Large intestine (tissue), 3 donors: ENCODE measurements around the gene PHLDB1. TPM values are rescaled to one million over a fixed set of nuclear protein-coding genes. Genes with fewer than 3 reads are reported as not detected.

Source experiments
- DNase-seq, 2 donors: peaks; one replicate each; pipeline versions ENCODE4 v3.0.0 to v3.0.0-alpha.2; 2013
- H3K27ac ChIP-seq: one replicate; pipeline ENCODE4 v1.5.1; 2013; ENCODE audit warnings: low read length
- H3K27me3 ChIP-seq: 2 replicates; pipeline ENCODE4 v1.6.1; 2013; ENCODE audit warnings: low read length; ENCODE audit not compliant: control insufficient read depth, insufficient read depth
- H3K36me3 ChIP-seq: 2 replicates; pipeline ENCODE4 v1.6.1; 2013; ENCODE audit warnings: low read length; ENCODE audit not compliant: control insufficient read depth, insufficient read depth
- H3K4me1 ChIP-seq: one replicate; pipeline ENCODE4 v1.6.1; 2013; ENCODE audit warnings: low read length; ENCODE audit not compliant: control insufficient read depth, insufficient read depth
- H3K4me3 ChIP-seq: one replicate; pipeline ENCODE4 v1.5.1; 2013; ENCODE audit warnings: low read length
- H3K9me3 ChIP-seq: one replicate; pipeline ENCODE4 v1.6.1; 2013; ENCODE audit warnings: mild to moderate bottlenecking, low read depth, low read length, moderate library complexity; ENCODE audit not compliant: control insufficient read depth
- WGBS: methylation state at CpG from one replicate; pipeline ENCODE4 v1.1.5; 2013; ENCODE audit warnings: low lambda C conversion rate; ENCODE audit not compliant: insufficient coverage; 5-methylcytosine and 5-hydroxymethylcytosine counted together
- polyA plus RNA-seq: library from polyadenylated mRNA; unstranded; fragments of 120-200 nt; gene quantifications from one replicate; pipeline ENCODE4 v1.2.1, GENCODE V29; 2013

The PHLDB1 gene
- polyA plus RNA-seq, 1 donor: 42.1 TPM

DNA sequence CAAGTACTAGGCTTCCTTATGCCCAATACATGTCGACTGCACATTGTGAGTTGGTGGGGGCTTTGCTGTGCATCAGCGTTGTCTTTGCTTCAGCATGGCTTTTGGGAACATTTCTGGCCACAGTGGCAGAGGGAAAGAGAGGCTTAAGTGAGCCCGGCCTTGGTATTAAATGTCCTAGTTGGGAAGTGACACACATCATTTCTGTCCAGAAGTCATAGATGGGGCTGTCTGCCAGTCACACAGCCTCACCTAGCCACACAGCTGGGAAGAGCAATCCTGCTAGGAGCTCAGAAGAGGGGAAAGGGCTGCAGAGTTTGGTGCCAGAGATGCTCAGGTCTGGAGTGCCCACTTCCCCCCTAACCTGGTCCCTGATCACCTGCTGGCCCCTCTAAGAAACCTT is 44.4 kb downstream of the PHLDB1 start:
- Histone ChIP-seq H3K4me1 (peaks cover 11% of the 10 kb centered on the region), H3K36me3 (peaks cover 34% of the 10 kb centered on the region)
- no CpG with 5 or more reads among the region's 3 CpGs for WGBS

DNA sequence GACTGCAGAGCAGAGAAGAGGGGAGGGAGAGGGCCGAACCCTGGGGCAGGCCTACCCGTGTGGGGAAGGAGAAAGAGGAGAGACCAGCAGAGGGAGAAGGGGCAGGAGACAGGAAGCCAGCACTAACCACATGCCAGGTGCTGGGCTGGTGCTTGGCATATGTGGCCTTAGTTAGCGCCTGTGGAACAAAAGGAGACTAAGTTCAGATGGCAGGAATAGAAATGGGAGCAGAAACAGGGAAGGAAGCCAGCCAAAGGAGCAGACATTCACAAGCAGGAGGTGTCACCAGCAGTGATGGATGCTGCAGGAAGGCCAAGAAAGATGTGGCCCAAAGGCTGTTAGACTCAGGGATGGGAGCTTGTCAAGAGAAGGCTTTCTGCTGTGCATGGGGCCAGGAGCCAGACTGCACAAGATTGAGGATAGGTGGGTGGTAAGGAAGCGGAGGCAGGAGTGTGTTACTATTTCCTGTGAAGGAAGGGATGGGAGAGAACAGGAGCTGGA is 45.3 kb downstream of the PHLDB1 start:
- DNase-seq: no peak
- H3K4me3 ChIP-seq: no peak overlapping the region
- H3K9me3 ChIP-seq: no peaks in the 10 kb centered on the region
- H3K27me3 ChIP-seq: no peaks in the 10 kb centered on the region
- H3K27ac ChIP-seq: no peak overlapping the region
- no CpG with 5 or more reads among the region's 4 CpGs for WGBS
- peaks cover 37% of the 10 kb centered on the region for H3K36me3 ChIP-seq
- H3K4me1 ChIP-seq: peaks cover 11% of the 10 kb centered on the region

More for the DNA sequence above, 44.4 kb downstream of the PHLDB1 start:
- DNase-seq: no peak
- H3K27me3 ChIP-seq: no peaks in the 10 kb centered on the region
- no peaks in the 10 kb centered on the region for H3K9me3 ChIP-seq
- H3K4me3 ChIP-seq: no peak overlapping the region
- no peak overlapping the region for H3K27ac ChIP-seq

DNA sequence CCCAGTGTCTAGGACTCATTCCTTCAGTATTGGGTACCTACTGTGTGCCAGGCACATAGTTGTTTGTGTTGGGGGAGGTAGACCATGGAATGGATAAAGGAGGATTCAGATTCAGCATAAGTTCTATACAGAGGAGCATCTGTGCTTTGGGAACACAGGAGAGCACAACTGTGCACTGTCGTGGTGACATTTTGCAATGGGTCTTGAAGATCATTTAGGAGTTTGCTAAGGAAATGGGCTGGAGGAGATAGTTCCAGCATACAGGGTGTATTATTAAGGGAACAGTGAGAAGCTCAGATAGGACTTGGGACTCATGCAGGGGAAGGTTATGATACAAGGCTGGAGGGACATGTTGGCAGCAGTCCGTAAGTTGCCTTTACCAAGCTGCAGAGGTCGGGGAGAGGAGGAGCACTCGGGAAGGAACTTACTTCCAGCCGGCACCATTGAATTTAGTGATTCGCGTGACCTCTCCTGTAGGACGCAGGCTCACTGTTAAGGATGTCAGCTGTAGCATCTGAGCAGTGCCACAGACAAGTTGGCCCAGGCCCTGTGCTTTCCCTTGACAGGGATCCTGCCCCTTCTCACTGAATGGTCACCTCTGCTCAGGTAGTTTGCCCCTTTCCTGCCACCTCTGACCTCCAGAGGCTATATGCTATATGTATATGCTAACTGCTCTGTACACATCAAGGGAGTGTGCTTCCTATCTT is 46.4 kb downstream of the PHLDB1 start:
- no CpG with 5 or more reads among the region's 8 CpGs for WGBS
- no peak overlapping the region for H3K27ac ChIP-seq
- H3K27me3 ChIP-seq: no peaks in the 10 kb centered on the region
- DNase-seq: no peak
- H3K36me3 ChIP-seq: peaks cover 32% of the 10 kb centered on the region
- H3K4me1 ChIP-seq: peaks cover 11% of the 10 kb centered on the region
- no peaks in the 10 kb centered on the region for H3K9me3 ChIP-seq
- H3K4me3 ChIP-seq: no peak overlapping the region

- peaks cover 17% of the 10 kb centered on the region for H3K4me1 ChIP-seq
- H3K9me3 ChIP-seq: no peaks in the 10 kb centered on the region
- H3K4me3 ChIP-seq: no peak overlapping the region
- no peak overlapping the region for H3K27ac ChIP-seq
- H3K27me3 ChIP-seq: no peaks in the 10 kb centered on the region
- no peak for DNase-seq
- peaks cover 27% of the 10 kb centered on the region for H3K36me3 ChIP-seq
- WGBS: no CpG with 5 or more reads among the region's 7 CpGs
Measured at GRCh38 chr11:118655486-118656190, 48.2 kb downstream of the PHLDB1 start.

- Histone ChIP-seq H3K9me3 (no peaks in the 10 kb centered on the region), H3K4me3 (no peak overlapping the region), H3K4me1 (peaks cover 26% of the 10 kb centered on the region), H3K27me3 (no peaks in the 10 kb centered on the region), H3K36me3 (peaks cover 22% of the 10 kb centered on the region), H3K27ac (no peak overlapping the region)
- WGBS: no CpG with 5 or more reads among the region's 5 CpGs
- no peak for DNase-seq
Measured at GRCh38 chr11:118656563-118657165, 49.2 kb downstream of the PHLDB1 start.

DNA sequence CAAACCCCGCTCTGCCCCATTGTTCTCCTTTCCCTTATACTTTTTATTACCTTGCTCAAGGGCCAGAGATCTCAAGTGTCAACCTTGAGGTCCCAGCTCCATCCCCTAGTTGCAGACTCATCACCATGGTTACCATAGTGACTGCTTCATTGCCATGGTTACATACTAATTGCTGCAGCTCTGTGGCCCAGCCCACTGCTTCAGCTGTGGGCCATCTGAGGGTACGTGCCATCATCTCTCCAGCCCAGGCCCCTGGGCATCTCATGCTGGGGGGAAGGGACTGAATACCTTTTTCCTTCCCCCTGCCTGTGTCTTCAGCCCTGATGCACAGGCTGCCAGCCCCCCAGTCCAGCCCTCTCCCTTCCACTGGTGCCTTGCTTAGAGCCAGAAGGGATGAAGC is 49.8 kb downstream of the PHLDB1 start:
- Histone ChIP-seq H3K27ac (no peak overlapping the region), H3K27me3 (no peaks in the 10 kb centered on the region), H3K4me3 (no peak overlapping the region), H3K36me3 (peaks cover 17% of the 10 kb centered on the region), H3K4me1 (peaks cover 26% of the 10 kb centered on the region), H3K9me3 (no peaks in the 10 kb centered on the region)
- no CpG with 5 or more reads among the region's 2 CpGs for WGBS
- no peak for DNase-seq

GRCh38 chr11:118657709-118658428 is 50.5 kb downstream of the PHLDB1 start:
- H3K36me3 ChIP-seq: peaks cover 15% of the 10 kb centered on the region
- H3K4me3 ChIP-seq: no peak overlapping the region
- WGBS: no CpG with 5 or more reads among the region's 16 CpGs
- no peaks in the 10 kb centered on the region for H3K27me3 ChIP-seq
- no peak for DNase-seq
- H3K27ac ChIP-seq: no peak overlapping the region
- H3K9me3 ChIP-seq: no peaks in the 10 kb centered on the region
- peaks cover 26% of the 10 kb centered on the region for H3K4me1 ChIP-seq

GRCh38 chr11:118658429-118659313 is 51.3 kb downstream of the PHLDB1 start:
- no peak overlapping the region for H3K27ac ChIP-seq
- no peaks in the 10 kb centered on the region for H3K9me3 ChIP-seq
- H3K36me3 ChIP-seq: peaks cover 12% of the 10 kb centered on the region
- no CpG with 5 or more reads among the region's 16 CpGs for WGBS
- no peaks in the 10 kb centered on the region for H3K27me3 ChIP-seq
- no peak overlapping the region for H3K4me3 ChIP-seq
- H3K4me1 ChIP-seq: peaks cover 26% of the 10 kb centered on the region
- DNase-seq: no peak

- no CpG with 5 or more reads among the region's 26 CpGs for WGBS
- Histone ChIP-seq H3K9me3 (no peaks in the 10 kb centered on the region), H3K4me3 (no peak overlapping the region), H3K4me1 (peaks cover 26% of the 10 kb centered on the region), H3K27me3 (no peaks in the 10 kb centered on the region), H3K27ac (no peak overlapping the region), H3K36me3 (peaks cover 12% of the 10 kb centered on the region)
- DNase-seq: peak; percentile 82
Measured at GRCh38 chr11:118659314-118659952, 52.0 kb downstream of the PHLDB1 start.
